Activated gamma-delta T cell treated with anti-CD3 and anti-CD28 coated beads, Interleukin-2, amount 50 U/mL, for 16 hours (primary cell): ENCODE results near the gene PON2.
"Not testable (repeated sequence)": the region's sequence is repeated elsewhere in the genome, so short reads cannot be mapped to it uniquely, and the experiment has no call there.

Experiments
- DNase-seq: peaks from one replicate; pipeline ENCODE4 v3.0.0-alpha.2; 2020; ENCODE audit warnings: low read depth

Gene PON2

DNA sequence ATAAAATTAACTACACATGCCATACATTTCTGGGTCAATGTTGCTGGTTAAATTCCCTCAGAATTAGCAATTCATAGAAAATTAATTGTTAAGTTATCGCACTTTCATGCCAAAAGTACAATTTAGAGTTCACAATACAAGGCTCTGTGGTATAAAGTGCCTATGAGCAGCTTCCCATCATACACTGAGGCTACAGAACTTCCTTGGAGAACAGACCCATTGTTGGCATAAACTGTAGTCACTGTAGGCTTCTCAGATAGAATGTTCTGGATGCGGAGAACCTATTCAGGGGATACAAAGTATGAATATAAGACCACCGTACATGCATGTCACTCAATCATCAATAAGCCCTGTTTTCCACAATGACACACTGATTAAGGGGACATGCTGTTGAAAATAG is 29.6 kb downstream of the PON2 start:
- DNase-seq: no peak

DNA sequence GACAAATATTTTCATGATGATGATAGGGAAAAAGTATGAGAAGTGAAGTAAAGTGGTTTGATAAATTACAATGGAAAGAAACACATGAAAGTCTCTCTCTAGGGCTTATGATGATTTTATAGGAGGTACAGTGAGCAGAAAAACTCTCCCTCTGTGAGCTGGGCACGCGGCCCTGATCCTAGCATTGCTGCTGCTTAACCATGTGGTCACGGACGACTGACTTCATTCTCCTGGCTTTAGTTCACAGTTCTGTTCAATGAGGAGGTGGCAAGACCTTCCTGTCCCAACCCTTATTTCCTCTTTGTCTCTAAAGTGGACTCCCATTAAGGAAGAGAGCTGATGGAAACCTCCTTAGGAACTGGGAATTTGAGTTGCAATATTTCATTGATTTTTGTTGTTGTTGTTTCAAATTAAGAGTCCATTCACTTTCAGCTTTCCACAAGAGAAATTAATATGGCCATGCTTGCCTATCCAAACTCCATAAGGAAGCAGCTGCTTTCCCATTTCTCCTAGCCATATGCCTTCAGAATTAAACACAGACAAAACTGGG is 30.4 kb downstream of the PON2 start:
- no peak for DNase-seq

DNA sequence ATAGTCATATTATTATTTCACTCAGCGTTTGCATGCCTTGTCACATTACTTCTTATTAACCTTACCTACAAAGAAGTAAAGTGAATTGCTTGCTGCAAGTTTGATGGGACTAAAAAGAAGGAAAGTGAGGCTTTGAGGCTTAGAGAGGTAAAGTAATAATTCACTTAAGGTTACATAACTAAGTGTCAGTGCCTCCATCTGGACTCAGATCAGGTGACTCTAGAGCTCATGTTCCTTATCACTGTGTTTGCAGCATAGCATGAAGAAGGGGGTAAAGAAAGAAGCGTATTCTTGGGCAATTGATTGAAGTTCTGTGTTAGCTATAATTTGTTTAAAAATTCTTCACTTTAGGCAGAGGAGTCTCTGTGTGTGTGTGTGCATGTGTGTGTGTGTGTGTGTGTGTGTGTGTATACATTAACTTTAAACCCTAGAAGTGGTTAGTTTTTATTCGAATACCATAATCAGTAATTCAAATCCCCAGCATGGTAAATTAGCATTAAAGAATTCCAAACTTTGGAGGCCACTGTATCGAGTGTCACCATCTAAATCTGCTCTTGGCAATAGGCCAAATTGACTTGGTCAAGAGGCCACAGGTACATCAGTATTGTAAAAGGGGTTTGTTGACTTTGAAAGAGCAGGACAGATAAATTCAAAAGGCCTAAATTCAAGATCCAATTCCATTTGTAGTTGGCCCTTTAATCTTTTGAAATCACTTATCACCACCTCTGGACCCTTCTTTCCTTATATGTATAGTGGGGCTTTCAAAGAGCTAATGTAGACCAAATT is 36.5 kb downstream of the PON2 start:
- no peak for DNase-seq

DNA sequence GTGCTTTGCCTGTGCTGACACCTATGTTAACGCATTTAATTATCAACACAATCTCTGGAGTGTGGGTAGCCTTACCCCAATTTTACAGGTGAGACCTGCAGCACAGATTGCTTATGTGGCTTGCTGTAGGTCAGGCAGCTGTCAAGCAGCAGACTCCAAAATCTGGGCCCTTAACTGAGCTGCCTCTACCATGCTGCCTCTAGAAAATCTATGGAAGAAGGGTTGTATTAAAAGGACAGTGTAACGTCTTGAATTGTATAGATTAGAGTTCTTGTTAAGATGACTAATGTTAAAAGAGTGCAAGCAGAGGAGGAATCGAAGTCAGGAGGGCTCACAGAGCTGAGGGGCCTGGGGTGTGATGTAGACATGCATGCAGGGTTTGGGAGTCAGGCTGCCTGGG is 37.4 kb downstream of the PON2 start:
- no peak for DNase-seq

DNA sequence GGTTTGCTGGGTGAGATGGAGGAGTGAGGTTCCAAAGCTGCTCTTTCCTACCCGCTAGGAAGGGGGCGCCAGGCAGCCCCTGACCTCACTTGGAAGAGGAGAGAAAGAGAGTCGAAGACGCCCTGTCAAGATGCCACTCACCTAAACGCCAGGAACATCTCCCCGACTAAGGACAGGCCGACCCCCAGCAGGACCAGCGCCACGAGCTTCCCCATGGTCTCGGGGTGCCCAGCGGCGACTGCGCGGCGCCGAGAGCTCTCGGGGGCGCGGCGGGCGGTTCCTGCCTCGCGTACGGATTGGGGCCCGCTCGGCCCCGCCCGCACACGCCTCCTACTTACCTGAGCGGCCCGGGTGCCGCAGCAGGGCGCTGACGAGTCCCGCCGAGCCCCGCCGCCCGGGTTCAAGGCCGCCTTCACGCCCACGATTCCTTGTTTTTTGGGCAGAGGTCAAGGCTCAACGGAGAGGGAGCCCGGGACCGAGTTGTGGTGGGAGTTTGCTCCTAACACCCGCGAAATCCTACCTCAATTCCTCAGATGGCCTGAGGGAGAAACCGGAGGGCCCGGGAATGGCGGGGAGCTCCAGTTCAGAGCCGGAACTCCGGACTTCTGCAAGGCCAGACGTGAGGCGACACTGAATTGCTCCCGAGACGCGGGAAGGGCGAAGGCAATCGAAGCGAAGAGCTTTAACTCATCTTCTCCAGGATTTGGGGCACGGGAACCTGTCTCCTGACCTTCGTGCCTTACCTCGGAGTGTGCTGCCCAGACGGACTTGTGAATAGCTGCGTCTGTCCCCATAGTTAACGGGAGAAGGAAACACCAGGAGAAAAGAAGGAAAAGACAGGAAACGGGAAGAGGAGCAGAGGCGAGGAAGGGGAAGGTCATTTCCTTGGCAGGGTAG is 38.4 kb downstream of the PON2 start, which contains the start of gene PON3:
Gene PON3 (minus strand): TSS at position 240 of the 897 bp plus-strand sequence. CDS start 25 bp downstream, at position 215.
- DNase-seq: no peak

DNA sequence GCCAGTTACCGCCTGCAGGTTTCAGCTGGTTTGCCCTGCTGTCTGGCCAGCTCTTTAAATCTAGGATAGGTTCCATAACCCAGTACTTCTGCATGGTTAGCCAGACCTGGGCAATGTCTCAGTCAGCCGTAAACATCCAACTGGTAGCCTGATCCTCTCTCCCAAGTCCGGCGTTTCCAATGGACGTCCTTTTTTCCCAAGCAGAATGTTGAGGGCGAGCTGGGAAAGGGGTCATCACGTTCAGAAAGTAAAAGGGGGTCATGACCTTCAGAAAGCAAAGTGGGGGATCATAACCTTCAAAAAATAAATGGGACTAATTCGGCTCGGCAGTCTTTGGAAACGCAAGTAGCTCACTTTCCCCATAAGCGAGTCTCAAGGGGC is 39.1 kb downstream of the PON2 start:
- DNase-seq: no peak

DNA sequence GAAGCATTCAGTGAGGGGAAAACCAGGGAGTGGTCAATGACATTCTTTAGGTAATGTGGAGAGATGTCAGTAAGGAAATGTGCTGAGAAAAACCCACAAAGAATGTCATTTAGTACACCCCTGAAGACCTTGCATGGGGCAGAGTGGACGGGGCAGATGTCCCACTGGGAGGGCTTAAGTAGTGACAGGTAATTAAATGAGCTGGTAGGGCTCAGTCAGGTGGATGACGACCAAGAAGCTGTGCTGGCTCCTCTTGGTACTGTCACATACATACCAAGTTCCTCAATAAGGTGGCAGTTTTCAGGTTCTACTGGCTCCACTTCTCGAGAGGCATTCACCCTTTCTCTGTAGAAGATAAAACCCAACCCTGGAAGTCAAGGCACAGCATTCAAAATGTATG is 40.5 kb downstream of the PON2 start:
- DNase-seq: no peak

DNA sequence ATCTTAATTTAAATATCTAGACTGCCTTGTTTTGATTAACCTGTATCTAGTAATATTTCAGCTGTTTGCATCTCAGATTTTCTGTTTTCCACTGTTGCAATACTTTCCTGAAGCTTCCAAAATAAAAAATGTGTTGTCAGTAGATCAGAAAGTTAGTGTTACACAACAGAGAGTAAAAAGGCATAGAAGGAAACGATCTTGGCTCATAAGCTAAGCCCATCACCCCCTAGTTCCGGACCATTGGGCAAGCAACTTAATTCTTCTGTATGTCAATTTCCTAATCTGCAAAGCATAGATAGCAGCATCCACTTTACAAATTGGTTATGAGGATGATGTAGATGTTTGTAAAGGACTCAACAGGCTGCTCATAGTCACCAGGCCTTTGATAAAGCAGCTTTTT is 43.1 kb downstream of the PON2 start:
- no peak for DNase-seq

DNA sequence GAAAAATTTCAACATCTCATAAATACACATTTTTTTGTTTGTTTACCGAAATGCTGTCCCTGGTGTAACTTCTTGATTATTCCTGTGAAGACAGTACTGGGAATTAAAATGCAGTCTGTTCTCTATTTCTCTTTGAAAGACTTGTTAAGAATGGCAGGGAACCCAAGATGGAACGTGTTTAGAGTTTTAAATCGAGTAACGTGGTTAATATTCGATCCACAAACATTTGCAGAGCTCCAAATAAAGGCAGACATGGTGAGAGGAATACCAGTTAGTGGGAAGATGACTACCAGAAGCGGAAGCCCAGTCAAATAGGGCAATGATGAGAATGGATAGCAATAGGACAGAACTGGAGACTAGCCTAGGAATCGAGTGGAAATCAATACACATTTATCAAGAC is 45.3 kb downstream of the PON2 start:
- no peak for DNase-seq

DNA sequence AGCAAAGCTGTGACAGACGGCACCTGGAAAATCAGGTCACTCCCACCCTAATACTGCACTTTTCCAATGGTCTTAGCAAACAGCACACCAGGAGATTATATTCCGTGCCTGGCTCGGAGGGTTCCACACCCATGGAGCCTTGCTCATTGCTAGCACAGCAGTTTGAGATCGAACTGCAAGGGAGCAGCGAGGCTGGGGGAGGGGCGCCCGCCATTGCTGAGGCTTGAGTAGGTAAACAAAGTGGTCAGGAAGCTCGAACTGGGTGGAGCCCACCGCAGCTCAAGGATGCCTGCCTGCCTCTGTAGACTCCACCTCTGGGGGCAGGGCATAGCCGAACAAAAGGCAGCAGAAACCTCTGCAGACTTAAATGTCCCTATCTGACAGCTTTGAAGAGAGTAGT is 55.4 kb downstream of the PON2 start:
- DNase-seq: not testable (repeated sequence)

DNA sequence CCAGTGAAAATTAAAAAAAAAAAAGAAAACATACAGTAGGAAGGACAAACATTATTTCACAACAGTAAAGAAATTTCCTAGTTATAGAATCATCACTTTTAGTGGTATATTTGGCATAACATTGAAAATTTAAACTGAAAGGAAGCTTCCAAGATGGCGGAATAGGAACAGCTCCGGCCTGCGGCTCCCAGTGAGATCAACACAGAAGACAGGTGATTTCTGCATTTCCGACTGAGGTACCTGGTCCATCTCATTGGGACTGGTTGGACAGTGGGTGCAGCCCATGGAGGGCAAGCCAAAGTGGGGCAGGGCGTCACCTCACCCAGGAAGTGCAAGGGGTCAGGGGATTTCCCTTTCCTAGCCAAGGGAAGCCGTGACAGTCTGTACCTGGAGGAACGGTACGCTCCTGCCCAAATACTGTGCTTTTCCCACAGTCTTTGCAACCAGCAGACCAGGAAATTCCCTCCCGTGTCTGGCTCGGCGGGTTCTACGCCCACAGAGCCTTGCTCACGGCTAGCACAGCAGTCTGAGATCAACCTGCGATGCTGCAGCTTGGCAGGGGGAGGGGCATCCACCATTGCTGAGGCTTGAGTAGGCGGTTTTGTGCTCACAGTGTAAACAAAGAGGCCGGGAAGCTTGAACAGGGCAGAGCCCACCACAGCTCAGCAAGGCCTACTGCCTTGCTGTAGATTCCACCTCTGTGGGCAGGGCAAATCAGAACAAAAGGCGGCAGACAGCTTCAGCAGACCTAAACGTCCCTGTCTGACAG is 58.0 kb downstream of the PON2 start:
- no peak for DNase-seq

DNA sequence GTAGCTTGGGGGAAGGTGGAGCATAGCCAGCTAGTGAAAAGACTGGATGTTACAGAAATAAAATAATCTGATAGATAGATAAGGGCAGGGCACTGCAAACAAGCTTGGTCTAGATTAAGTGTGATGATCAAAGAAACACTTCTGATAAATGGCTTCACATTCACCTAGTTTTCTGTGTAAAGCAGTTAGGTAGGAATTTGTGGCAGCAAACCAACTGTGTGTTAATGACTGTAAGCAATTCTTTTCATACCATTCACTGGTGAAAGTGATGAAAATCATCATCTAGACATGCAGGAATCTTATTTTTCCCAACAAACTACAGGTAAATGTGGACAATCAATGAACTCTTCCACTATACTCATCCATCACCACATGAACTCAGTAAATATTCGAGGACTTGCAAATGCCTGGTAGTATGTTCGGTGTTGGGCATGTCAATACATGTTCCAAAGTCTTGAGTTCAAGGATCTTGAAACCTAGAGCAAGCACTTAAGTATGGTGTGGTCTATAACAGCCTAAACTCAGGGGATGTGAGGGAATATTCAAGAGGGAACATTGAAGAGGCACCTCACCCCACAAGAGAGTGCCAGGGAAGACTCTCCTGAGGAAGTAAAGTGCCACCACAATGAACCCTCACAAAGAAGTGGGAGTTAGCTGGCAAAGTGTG is 59.1 kb downstream of the PON2 start:
- no peak for DNase-seq

DNA sequence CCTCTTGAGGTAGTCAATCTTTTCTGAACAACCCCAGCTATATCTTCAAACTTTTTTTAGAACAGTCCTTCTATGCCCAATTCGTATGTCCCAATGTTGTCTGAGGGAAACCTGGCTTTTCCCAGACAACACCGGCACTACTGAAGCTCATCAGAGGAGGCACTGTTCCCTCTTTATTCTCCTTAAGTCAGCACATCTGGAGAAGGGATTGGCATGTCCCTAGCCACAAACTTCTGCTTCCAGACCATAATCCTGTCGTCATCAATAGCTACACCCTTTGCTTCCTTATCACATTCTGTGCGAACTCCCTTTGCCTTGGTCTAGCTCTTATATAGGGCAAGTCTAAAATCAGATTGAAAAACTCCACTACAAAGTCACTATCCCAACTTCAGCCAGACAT is 61.5 kb downstream of the PON2 start:
- DNase-seq: no peak

DNA sequence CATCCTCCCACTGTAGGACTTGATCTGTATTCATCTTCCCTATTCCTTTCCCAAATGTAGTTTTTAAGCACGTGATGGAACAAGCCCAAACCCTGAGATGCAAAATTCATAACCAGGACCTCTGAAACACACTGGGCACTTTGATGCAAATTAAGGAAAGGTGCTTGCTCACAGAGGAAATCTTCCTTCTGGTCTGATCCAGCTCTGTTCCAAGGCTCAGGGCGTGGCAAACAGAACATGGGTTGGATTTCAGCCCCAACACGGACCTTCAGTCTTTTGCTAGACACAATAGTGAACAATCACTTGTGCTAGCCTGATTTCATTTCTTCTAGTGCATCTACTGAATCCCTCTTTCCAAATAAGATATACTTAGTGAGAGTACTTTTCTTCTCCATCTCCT is 66.6 kb downstream of the PON2 start:
- no peak for DNase-seq

DNA sequence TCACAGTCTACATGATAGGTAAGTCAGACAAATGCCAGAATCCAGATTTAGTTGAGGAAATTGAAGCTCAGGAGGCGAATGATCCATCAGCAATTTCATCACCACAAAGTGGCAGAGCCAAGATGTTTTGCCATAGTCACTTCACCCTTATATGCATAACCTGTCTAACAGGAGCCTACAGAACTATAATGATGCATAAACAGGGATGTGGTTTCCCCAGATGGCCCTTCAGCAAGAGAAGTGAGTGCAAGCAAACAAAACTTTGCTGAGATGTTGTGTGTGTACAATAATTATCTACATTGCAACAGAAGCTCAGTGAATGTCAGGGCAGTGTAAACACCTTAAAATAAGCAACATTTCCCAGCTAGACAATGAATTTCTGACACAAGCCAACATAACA is 67.2 kb downstream of the PON2 start:
- DNase-seq: no peak

DNA sequence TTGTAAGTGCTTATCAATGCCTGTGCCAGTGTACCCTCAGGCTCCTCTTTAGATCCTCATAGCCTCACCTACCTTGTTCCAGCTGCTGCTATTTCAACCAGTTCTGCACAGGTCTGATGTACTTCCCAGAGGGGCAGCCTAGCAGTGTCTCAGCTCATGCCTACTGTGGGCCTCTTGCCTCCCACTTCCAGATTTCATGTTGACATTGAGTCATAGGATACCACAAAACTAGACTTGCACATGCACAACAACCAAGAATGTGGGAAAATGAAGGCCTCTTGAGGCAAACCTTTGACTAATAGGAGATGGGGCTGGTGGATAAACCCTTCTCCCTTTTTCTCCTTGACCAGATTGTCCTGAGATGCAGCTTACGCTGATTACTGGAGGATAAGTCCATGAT is 69.7 kb downstream of the PON2 start:
- no peak for DNase-seq

DNA sequence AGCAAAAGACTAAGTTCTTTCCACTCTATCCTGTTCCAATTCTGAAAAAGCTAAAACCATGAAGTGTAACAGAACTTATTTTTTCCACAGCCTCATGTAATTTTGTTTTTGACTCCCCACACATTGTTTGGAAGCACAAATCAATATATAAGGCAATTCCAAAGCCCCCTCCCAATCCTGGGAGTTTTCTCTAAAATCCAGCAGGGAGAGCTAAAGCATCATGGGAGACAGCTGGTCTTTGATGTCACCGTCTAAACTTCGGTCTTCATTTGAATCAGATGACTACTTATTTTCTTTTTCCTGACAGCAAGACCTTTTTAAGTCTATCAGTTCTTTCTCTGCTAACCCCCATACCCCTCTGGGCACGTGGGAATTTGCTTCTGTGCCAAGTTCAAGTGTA is 77.2 kb downstream of the PON2 start:
- no peak for DNase-seq
